HL-60 (cell line): ENCODE measurements around the gene PPP2CA.

Source experiments
- CTCF ChIP-seq: IDR thresholded peaks from one replicate; pipeline ENCODE4 v1.5.1; 2011; ENCODE audit warnings: low read length, control low read depth, inconsistent platforms; ENCODE audit not compliant: insufficient read depth
- GABPA ChIP-seq: IDR thresholded peaks from 2 replicates; pipeline ENCODE4 v1.6.1; 2012; ENCODE audit warnings: low read depth
- POLR2AphosphoS5 ChIP-seq: IDR thresholded peaks from 2 replicates; pipeline ENCODE4 v1.6.1; 2012; ENCODE audit warnings: low read depth
- REST ChIP-seq: IDR thresholded peaks from 2 replicates; pipeline ENCODE4 v1.6.1; 2012; ENCODE audit warnings: low read depth; ENCODE audit not compliant: insufficient replicate concordance
- SPI1 ChIP-seq: IDR thresholded peaks from 2 replicates; pipeline ENCODE4 v1.6.1; 2012; ENCODE audit warnings: low read depth, mild to moderate bottlenecking, borderline replicate concordance

- TF ChIP-seq CTCF (peak; percentile 65), POLR2AphosphoS5 (no peak), REST (no peak), GABPA (no peak), SPI1 (no peak)
Observed at GRCh38 chr5:134184155-134185135, 41.4 kb downstream of the PPP2CA start.
